Gastroesophageal sphincter (tissue), 4 donors: ENCODE measurements around the gene TMCO4. TPM values are rescaled to one million over a fixed set of nuclear protein-coding genes. Genes with fewer than 3 reads are reported as not detected.

Source experiments
- ATAC-seq: fragments of 150-250 bp; one replicate; pipeline ENCODE4 v1.9.1; 2016; ENCODE audit warnings: mild to moderate bottlenecking, moderate library complexity
- H3K27ac ChIP-seq, 4 donors: fragments of 200-600 bp; sonication (generic) in 3 of 4; 1 replicate in 3 of 4; 2 replicates in 1 of 4; pipeline ENCODE4 v1.5.1; 2016 to 2019
- H3K27me3 ChIP-seq: fragments of 200-600 bp; sonication (generic); one replicate; pipeline ENCODE4 v1.5.1; 2019
- H3K36me3 ChIP-seq, 2 donors: fragments of 200-600 bp; sonication (generic); one replicate each; pipeline ENCODE4 v1.5.1; 2019; ENCODE audit warnings: control low read depth in 1 of 2
- H3K4me1 ChIP-seq, 3 donors: fragments of 200-600 bp; sonication (generic); 1 replicate in 2 of 3; 2 replicates in 1 of 3; pipeline ENCODE4 v1.5.1; 2016 to 2019; ENCODE audit warnings: control low read depth in 2 of 3
- H3K4me3 ChIP-seq, 2 donors: fragments of 200-600 bp; sonication (generic); one replicate each; pipeline ENCODE4 v1.5.1; 2019; ENCODE audit warnings: mild to moderate bottlenecking in 1 of 2, moderate library complexity in 1 of 2
- H3K9me3 ChIP-seq, 3 donors: fragments of 200-600 bp; sonication (generic); one replicate each; pipeline ENCODE4 v1.5.1; 2017 to 2019; ENCODE audit warnings: control low read depth in 2 of 3
- EP300 ChIP-seq: sonication (generic); formaldehyde crosslinking; IDR thresholded peaks from one replicate; pipeline ENCODE4 v1.6.1; 2017; ENCODE audit warnings: antibody characterized with exemption, mild to moderate bottlenecking
- POLR2A ChIP-seq, 2 donors: fragments of 450-650 bp; IDR thresholded peaks; one replicate each; pipeline ENCODE4 v1.6.1; 2017; ENCODE audit warnings: antibody characterized with exemption in 2 of 2, mild to moderate bottlenecking in 2 of 2, moderate library complexity in 1 of 2
- POLR2AphosphoS5 ChIP-seq: sonication (generic); formaldehyde crosslinking; IDR thresholded peaks from one replicate; pipeline ENCODE4 v1.6.1; 2017; ENCODE audit warnings: antibody characterized with exemption
- WGBS, 2 donors: methylation state at CpG; one replicate each; pipeline ENCODE4 v1.1.5; 2018; ENCODE audit warnings: low coverage in 1 of 2; 5-methylcytosine and 5-hydroxymethylcytosine counted together
- total RNA-seq, 4 donors: library from RNA; depleted of rRNA; stranded (reverse); fragments of >200 nt; gene quantifications; one replicate each; pipeline ENCODE4 v1.1.0, GENCODE V29; 2016
- TF ChIP-seq, protein P1 (sequence below), 4 experiments: fragments of 200-600 bp in 2 of 4; fragments of 450-650 bp in 2 of 4; sonication (generic) in 1 of 4; IDR thresholded peaks; one replicate each; pipeline ENCODE4 v1.5.1; 2017 to 2019; ENCODE audit warnings: antibody characterized with exemption in 4 of 4, mild to moderate bottlenecking in 2 of 4, moderate library complexity in 2 of 4

Gene TMCO4
- total RNA-seq, 4 donors from 2014 or later: 18.1 to 36.9 (median 24.5) TPM

DNA sequence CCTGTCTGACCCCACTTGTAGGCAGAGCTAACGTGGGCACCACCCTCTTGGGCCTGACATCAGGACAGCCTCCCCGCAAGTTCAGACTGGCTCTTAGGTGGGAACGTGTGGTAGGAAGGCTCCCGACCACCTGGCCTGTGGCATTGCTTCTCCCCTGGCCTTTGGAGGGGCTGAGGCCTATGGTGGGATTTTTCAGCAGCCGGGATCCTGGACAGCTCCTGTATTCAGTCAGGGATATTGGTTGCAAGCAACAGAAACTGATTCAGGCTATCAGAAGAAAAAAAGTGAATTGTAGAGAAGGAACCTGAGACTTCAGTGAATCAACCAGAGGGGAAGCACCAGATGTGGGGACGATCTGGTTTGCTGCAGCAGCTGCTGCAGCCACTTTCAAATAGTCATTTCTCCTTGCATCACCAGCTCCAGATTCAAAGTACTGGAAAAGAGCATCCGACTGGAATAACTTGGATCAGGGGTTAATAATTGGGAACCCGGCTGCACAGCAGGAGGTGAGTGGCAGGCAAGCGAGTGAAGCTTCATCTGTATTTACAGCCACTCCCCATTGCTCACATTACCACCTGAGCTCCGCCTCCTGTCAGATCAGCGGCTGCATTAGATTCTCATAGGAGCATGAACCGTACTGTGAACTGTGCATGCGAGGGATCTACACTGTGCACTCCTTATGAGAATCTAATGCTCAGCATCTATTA, 9.5 kb upstream of the TMCO4 start:
- TF ChIP-seq POLR2AphosphoS5: no peak
- Histone ChIP-seq H3K36me3 (no peaks in the 10 kb centered on the region), H3K9me3 (no peaks in the 10 kb centered on the region), H3K27ac (no peak overlapping the region), H3K4me1 (no peaks in the 10 kb centered on the region), H3K4me3 (no peak overlapping the region), H3K27me3 (no peaks in the 10 kb centered on the region)
- no peak for ATAC-seq
- 79 to 86% methylated on average over 4 to 6 of the region's 13 CpGs for WGBS, 2 donors

DNA sequence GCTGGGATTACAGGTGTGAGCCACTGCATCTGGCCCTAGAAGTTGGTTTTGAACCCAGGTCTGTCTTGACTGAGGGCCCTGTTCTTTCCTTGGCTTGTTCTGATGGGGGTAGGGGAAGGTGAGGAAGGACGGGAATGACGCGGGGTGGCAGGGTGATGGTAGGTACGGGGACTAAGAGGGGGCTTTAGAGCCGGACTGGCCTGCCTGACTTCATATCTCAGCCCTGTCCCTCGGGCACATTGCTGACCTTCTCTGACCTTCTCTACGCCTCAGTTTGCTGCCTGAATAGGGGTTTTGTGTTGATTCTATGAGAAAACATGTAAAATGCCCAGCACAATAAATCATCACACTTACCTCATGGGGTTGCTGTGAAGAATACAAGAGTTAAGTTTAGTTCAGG, 8.6 kb upstream of the TMCO4 start:
- H3K36me3 ChIP-seq: no peaks in the 10 kb centered on the region
- no peaks in the 10 kb centered on the region for H3K27me3 ChIP-seq
- WGBS, 2 donors: 66 to 78% methylated on average over 4 of the region's 7 CpGs
- H3K27ac ChIP-seq: no peak overlapping the region
- H3K4me3 ChIP-seq: no peak overlapping the region
- TF ChIP-seq POLR2A (IDR thresholded peaks at IDR 0.05): no peak
- ATAC-seq: no peak
- no peaks in the 10 kb centered on the region for H3K4me1 ChIP-seq
- H3K9me3 ChIP-seq: no peaks in the 10 kb centered on the region

DNA sequence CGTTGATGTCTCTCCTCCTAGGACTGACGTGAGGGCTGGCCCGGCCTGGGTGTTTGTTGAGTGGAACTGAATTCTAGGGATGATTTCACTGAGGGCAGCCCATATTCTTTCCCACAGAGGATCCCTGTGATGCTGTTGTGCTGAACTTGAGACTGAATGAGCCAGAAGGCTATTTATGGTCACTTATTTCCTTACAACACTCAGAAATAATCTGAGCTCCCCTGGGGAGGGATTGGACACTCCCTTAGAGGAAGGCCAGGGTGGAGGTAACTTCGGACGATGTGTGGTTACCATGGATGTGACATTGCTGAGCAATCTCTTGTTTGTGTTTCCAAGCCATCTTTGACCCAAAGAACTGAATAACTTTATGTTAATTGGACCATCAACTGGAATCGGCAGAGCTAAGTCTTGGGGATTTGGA, 5.1 kb upstream of the TMCO4 start:
- 72 to 100% methylated on average over 1 to 6 of the region's 6 CpGs for WGBS, 2 donors
- peaks cover 0 to 10% (median 5%) of the 10 kb centered on the region in 3 donors for H3K4me1 ChIP-seq
- H3K36me3 ChIP-seq: no peaks in the 10 kb centered on the region
- no peaks in the 10 kb centered on the region for H3K27me3 ChIP-seq
- no peak overlapping the region for H3K27ac ChIP-seq
- TF ChIP-seq, protein P1, sequence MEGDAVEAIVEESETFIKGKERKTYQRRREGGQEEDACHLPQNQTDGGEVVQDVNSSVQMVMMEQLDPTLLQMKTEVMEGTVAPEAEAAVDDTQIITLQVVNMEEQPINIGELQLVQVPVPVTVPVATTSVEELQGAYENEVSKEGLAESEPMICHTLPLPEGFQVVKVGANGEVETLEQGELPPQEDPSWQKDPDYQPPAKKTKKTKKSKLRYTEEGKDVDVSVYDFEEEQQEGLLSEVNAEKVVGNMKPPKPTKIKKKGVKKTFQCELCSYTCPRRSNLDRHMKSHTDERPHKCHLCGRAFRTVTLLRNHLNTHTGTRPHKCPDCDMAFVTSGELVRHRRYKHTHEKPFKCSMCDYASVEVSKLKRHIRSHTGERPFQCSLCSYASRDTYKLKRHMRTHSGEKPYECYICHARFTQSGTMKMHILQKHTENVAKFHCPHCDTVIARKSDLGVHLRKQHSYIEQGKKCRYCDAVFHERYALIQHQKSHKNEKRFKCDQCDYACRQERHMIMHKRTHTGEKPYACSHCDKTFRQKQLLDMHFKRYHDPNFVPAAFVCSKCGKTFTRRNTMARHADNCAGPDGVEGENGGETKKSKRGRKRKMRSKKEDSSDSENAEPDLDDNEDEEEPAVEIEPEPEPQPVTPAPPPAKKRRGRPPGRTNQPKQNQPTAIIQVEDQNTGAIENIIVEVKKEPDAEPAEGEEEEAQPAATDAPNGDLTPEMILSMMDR (IDR thresholded peaks at IDR 0.05): no peak
- TF ChIP-seq EP300: no peak
- TF ChIP-seq POLR2A (IDR thresholded peaks at IDR 0.05): no peak
- no peak for TF ChIP-seq POLR2AphosphoS5
- H3K9me3 ChIP-seq: no peaks in the 10 kb centered on the region
- ATAC-seq: no peak
- H3K4me3 ChIP-seq: no peak overlapping the region

DNA sequence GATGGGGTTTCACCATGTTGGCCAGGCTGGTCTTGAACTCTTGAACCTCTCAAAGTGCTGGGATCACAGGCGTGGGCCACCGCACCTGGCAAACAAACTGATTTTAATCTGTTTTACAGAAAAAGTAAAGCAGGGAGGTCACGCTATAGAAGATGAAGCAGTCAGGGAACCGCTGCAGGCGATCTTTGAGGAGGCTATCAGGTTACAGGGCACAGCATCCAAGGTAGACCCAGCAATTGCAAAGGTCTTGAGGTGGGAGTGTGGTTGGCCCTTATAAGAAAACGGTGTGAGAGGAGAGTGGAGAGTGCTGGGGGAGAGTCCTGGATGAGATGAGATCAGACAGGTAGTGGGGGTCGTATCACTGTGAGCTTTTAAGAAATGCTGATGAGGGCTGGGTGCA, 2.6 kb upstream of the TMCO4 start:
- Histone ChIP-seq H3K36me3 (peaks cover 0 to 1% of the 10 kb centered on the region in 2 donors), H3K4me1 (peaks cover 0 to 28% (median 11%) of the 10 kb centered on the region in 3 donors), H3K9me3 (no peaks in the 10 kb centered on the region), H3K27me3 (no peaks in the 10 kb centered on the region), H3K4me3 (no peak overlapping the region), H3K27ac (no peak overlapping the region)
- TF ChIP-seq POLR2AphosphoS5 (no peak), EP300 (no peak), POLR2A (IDR thresholded peaks at IDR 0.05) (no peak)
- TF ChIP-seq, protein P1 (IDR thresholded peaks at IDR 0.05): no peak
- 50 to 61% methylated on average over 5 to 6 of the region's 7 CpGs for WGBS, 2 donors
- ATAC-seq: no peak

DNA sequence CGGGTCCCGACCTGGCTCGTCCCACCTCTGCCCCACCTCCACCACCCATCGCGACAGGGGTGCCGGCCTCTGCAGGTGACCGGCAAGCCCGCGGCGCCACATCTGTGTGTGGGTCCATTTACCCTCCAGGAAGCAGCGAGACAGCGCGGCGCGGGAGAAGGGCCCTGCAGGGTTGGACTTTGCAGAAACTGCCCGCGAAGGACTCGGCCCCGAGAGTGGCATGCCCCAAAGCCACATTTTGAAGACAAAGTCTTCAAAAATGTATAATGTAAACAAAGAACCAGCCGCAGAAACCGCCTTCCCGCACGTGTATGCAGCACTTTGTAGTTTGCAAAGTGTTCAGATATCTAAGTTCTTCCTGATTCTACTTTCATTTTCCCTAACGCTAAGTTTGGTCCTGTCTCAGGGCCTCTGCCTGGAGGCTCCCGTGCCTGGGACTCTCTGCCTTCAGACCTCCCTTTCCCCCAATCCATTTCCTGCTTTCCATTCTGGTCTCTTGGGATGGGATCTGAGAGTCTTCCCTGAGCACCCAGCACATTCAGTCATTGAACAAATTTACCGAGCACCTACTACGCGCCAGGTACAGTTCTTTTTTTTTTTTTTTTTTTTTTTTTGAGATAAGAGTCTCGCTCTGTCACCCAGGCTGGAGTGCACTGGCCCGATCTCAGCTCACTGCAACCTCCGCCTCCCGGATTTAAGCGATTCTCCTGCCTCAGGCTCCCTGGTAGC, 524 bp upstream of the TMCO4 start:
- H3K27me3 ChIP-seq: no peaks in the 10 kb centered on the region
- H3K9me3 ChIP-seq: no peaks in the 10 kb centered on the region
- H3K27ac ChIP-seq: peak overlapping the region; percentile 44 to 91 (median 86)
- H3K4me3 ChIP-seq: peak overlapping the region; percentile 58 to 87
- ATAC-seq: peak; percentile 57
- peaks cover 0 to 28% (median 11%) of the 10 kb centered on the region in 3 donors for H3K4me1 ChIP-seq
- 11 to 34% methylated on average over 11 to 13 of the region's 33 CpGs for WGBS, 2 donors
- TF ChIP-seq POLR2A (IDR thresholded peaks at IDR 0.05): no peak
- TF ChIP-seq, protein P1 (IDR thresholded peaks at IDR 0.05): no peak
- no peak for TF ChIP-seq POLR2AphosphoS5
- TF ChIP-seq EP300: no peak
- peaks cover 0 to 14% of the 10 kb centered on the region in 2 donors for H3K36me3 ChIP-seq
